Fibroblast of lung (primary cell): ENCODE data around the gene NEUROD2. TPM values are rescaled to one million over a fixed set of nuclear protein-coding genes. Genes with fewer than 3 reads are reported as not detected.

ENCODE experiments used
- DNase-seq, 2 donors: peaks; one replicate each; pipeline versions ENCODE4 v3.0.0 to v3.0.0-alpha.2; 2010; ENCODE audit warnings: low read depth in 2 of 2
- H2AFZ ChIP-seq: 2 replicates; pipeline ENCODE4 v1.5.1; 2012; ENCODE audit warnings: low read length, control low read depth, inconsistent platforms
- H3K27ac ChIP-seq: 2 replicates; pipeline ENCODE4 v1.5.1; 2011; ENCODE audit warnings: low read length, control low read depth; ENCODE audit not compliant: insufficient read depth
- H3K27me3 ChIP-seq: 2 replicates; pipeline ENCODE4 v1.5.1; 2011; ENCODE audit warnings: mild to moderate bottlenecking, low read length; ENCODE audit not compliant: control insufficient read depth, insufficient read depth
- H3K36me3 ChIP-seq: 2 replicates; pipeline ENCODE4 v1.5.1; 2011; ENCODE audit warnings: low read length; ENCODE audit not compliant: control insufficient read depth, insufficient read depth
- H3K4me1 ChIP-seq: 2 replicates; pipeline ENCODE4 v1.5.1; 2011; ENCODE audit warnings: low read length; ENCODE audit not compliant: control insufficient read depth, insufficient read depth; ENCODE audit errors: extremely low read depth
- H3K4me2 ChIP-seq: 2 replicates; pipeline ENCODE4 v1.5.1; 2011; ENCODE audit warnings: low read length, control low read depth; ENCODE audit not compliant: insufficient read depth; ENCODE audit errors: extremely low read depth
- H3K4me3 ChIP-seq, 4 experiments: fragments of 200-600 bp in 1 of 4; sonication (generic) in 1 of 4; replicated peaks in 1 of 4; 2 replicates each; pipeline ENCODE4 v1.5.1; 2011 to 2016; ENCODE audit warnings: low read length in 4 of 4, low read depth in 3 of 4, mild to moderate bottlenecking in 3 of 4, control low read depth in 2 of 4, inconsistent platforms in 1 of 4, mixed read lengths in 1 of 4; ENCODE audit not compliant: insufficient read depth in 1 of 4; ENCODE audit errors: control extremely low read depth in 1 of 4
- H3K79me2 ChIP-seq: 2 replicates; pipeline ENCODE4 v1.5.1; 2012; ENCODE audit warnings: mild to moderate bottlenecking, low read length, inconsistent platforms; ENCODE audit not compliant: control insufficient read depth, insufficient read depth
- H3K9ac ChIP-seq: 2 replicates; pipeline ENCODE4 v1.5.1; 2011; ENCODE audit warnings: mild to moderate bottlenecking, low read length, control low read depth; ENCODE audit not compliant: insufficient read depth
- H3K9me3 ChIP-seq: 2 replicates; pipeline ENCODE4 v1.5.1; 2012; ENCODE audit warnings: low read depth, low read length; ENCODE audit not compliant: control insufficient read depth, insufficient read depth
- H4K20me1 ChIP-seq: 2 replicates; pipeline ENCODE4 v1.5.1; 2011; ENCODE audit warnings: low read length; ENCODE audit not compliant: control insufficient read depth, insufficient read depth; ENCODE audit errors: extremely low read depth
- EZH2 ChIP-seq: IDR thresholded peaks from 2 replicates; pipeline ENCODE4 v1.5.1; 2012; ENCODE audit warnings: low read length, control low read depth, mild to moderate bottlenecking; ENCODE audit errors: missing control alignments
- polyA plus RNA-seq, 2 donors: library from polyadenylated mRNA; depleted of rRNA in 1 of 2; stranded (reverse) in 1 of 2; unstranded in 1 of 2; fragments of >200 nt; gene quantifications; 2 replicates each; pipeline ENCODE4 v1.2.1, GENCODE V29; 2011 to 2012; ENCODE audit warnings: missing spikeins in 1 of 2
- total RNA-seq: library from RNA; depleted of rRNA; stranded (reverse); fragments of >200 nt; gene quantifications from 2 replicates; pipeline ENCODE4 v1.2.1, GENCODE V29; 2014
- TF ChIP-seq, protein P1 (sequence below), 2 donors: IDR thresholded peaks in 1 of 2; conservative IDR thresholded peaks in 1 of 2; 1 replicate in 1 of 2; 2 replicates in 1 of 2; pipeline ENCODE4 v1.5.1; 2011 to 2012; ENCODE audit warnings: low read length in 2 of 2, control low read depth in 1 of 2, inconsistent platforms in 1 of 2, low read depth in 1 of 2, mild to moderate bottlenecking in 1 of 2

NEUROD2 gene
- total and polyA plus RNA-seq, 2 donors (not counting 1 experiment from before 2014, with no cell fraction given): not detected

DNA sequence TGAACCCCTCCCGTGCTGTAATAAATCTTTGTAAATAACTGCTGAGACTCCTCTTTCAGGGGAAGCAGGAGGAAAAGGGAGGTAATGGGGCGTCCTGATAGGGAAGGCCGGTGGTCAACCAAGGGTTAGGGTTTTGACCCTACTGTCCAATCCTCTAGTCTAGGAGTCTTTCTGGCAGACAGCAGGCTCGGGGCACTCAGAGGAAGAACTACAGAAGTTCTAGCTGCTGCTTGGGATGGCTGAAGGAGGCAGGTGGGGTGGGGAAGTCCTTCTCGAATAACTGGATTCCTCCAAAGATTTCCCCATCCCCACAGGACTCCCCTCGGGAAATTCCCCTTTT is 28.8 kb upstream of the NEUROD2 start:
- peaks cover 22% of the 10 kb centered on the region for H3K79me2 ChIP-seq
- H2AFZ ChIP-seq: peak overlapping the region; percentile 88
- H4K20me1 ChIP-seq: peaks cover 1% of the 10 kb centered on the region
- TF ChIP-seq EZH2: no peak
- TF ChIP-seq, protein P1, sequence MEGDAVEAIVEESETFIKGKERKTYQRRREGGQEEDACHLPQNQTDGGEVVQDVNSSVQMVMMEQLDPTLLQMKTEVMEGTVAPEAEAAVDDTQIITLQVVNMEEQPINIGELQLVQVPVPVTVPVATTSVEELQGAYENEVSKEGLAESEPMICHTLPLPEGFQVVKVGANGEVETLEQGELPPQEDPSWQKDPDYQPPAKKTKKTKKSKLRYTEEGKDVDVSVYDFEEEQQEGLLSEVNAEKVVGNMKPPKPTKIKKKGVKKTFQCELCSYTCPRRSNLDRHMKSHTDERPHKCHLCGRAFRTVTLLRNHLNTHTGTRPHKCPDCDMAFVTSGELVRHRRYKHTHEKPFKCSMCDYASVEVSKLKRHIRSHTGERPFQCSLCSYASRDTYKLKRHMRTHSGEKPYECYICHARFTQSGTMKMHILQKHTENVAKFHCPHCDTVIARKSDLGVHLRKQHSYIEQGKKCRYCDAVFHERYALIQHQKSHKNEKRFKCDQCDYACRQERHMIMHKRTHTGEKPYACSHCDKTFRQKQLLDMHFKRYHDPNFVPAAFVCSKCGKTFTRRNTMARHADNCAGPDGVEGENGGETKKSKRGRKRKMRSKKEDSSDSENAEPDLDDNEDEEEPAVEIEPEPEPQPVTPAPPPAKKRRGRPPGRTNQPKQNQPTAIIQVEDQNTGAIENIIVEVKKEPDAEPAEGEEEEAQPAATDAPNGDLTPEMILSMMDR (conservative IDR thresholded peaks at IDR 0.05 in 1 of 2, IDR thresholded peaks at IDR 0.05 in 1 of 2; ENCODE audit: low read depth in 1 of 2, low read length in 2 of 2): no peak
- H3K9ac ChIP-seq: peak overlapping the region; percentile 88
- no peak for DNase-seq
- no peaks in the 10 kb centered on the region for H3K9me3 ChIP-seq
- peaks cover 13% of the 10 kb centered on the region for H3K4me1 ChIP-seq
- H3K27me3 ChIP-seq: peaks cover 5% of the 10 kb centered on the region
- H3K4me3 ChIP-seq: peak overlapping the region; percentile 57 to 99 (median 80)
- peak overlapping the region; percentile 83 for H3K27ac ChIP-seq
- no peaks in the 10 kb centered on the region for H3K36me3 ChIP-seq
- peak overlapping the region; percentile 94 for H3K4me2 ChIP-seq

DNA sequence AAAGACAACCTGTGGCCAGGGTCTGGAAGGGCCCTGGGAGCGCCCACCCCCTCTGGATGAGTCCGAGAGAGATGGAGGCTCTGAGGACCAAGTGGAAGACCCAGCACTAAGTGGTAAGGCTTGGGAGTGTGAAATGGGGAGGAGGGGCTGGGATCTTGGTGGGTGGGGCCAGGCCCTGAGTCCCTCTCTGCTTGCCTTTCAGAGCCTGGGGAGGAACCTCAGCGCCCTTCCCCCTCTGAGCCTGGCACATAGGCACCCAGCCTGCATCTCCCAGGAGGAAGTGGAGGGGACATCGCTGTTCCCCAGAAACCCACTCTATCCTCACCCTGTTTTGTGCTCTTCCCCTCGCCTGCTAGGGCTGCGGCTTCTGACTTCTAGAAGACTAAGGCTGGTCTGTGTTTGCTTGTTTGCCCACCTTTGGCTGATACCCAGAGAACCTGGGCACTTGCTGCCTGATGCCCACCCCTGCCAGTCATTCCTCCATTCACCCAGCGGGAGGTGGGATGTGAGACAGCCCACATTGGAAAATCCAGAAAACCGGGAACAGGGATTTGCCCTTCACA is 28.0 kb upstream of the NEUROD2 start:
- Histone ChIP-seq H3K9me3 (no peaks in the 10 kb centered on the region), H3K4me3 (no peak overlapping the region), H3K36me3 (no peaks in the 10 kb centered on the region), H3K4me2 (no peak overlapping the region), H3K9ac (no peak overlapping the region), H4K20me1 (peaks cover 1% of the 10 kb centered on the region), H3K79me2 (peaks cover 20% of the 10 kb centered on the region), H3K27ac (no peak overlapping the region), H3K4me1 (peaks cover 13% of the 10 kb centered on the region), H2AFZ (no peak overlapping the region), H3K27me3 (peaks cover 8% of the 10 kb centered on the region)
- no peak for TF ChIP-seq EZH2
- no peak for DNase-seq

DNA sequence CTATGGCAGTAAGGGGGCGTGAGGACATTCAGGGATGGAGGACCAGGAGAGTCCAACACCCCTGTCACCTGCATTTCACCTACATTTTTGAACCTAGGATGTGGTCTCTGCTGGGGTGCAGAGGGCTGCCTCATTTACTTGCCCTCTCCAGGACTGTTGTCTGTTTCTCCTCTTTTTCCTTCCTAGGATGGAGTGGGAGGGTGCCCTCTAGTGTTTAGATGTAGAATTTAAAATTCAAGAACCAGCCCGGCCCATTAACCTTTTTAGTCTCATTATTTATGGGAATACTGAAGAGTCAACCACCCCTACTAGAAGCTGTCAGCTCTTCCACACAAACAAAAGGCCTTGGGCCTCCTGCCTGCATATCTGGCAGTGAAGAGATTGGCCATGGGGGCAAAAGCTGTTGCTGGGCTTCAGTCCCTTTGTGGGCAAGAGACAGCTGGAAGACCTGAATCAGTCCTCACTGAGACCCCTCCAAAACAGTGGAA is 26.7 kb upstream of the NEUROD2 start:
- H3K4me3 ChIP-seq: no peak overlapping the region
- H3K27me3 ChIP-seq: peaks cover 16% of the 10 kb centered on the region
- peaks cover 14% of the 10 kb centered on the region for H3K79me2 ChIP-seq
- H4K20me1 ChIP-seq: peaks cover under 1% of the 10 kb centered on the region
- TF ChIP-seq EZH2: no peak
- TF ChIP-seq, protein P1 (conservative IDR thresholded peaks at IDR 0.05 in 1 of 2, IDR thresholded peaks at IDR 0.05 in 1 of 2; ENCODE audit: low read depth in 1 of 2, low read length in 2 of 2): peak; percentile 59 to 68
- no peak overlapping the region for H2AFZ ChIP-seq
- no peaks in the 10 kb centered on the region for H3K36me3 ChIP-seq
- peak in 1 of 2 donors; percentile 53 for DNase-seq
- no peak overlapping the region for H3K9ac ChIP-seq
- H3K27ac ChIP-seq: no peak overlapping the region
- no peak overlapping the region for H3K4me2 ChIP-seq
- no peaks in the 10 kb centered on the region for H3K9me3 ChIP-seq
- peaks cover 7% of the 10 kb centered on the region for H3K4me1 ChIP-seq
